ENCODE measurements around the gene SLC8A2. TPM values are rescaled to one million over a fixed set of nuclear protein-coding genes. Genes with fewer than 3 reads are reported as not detected.

SLC8A2 gene, protein sequence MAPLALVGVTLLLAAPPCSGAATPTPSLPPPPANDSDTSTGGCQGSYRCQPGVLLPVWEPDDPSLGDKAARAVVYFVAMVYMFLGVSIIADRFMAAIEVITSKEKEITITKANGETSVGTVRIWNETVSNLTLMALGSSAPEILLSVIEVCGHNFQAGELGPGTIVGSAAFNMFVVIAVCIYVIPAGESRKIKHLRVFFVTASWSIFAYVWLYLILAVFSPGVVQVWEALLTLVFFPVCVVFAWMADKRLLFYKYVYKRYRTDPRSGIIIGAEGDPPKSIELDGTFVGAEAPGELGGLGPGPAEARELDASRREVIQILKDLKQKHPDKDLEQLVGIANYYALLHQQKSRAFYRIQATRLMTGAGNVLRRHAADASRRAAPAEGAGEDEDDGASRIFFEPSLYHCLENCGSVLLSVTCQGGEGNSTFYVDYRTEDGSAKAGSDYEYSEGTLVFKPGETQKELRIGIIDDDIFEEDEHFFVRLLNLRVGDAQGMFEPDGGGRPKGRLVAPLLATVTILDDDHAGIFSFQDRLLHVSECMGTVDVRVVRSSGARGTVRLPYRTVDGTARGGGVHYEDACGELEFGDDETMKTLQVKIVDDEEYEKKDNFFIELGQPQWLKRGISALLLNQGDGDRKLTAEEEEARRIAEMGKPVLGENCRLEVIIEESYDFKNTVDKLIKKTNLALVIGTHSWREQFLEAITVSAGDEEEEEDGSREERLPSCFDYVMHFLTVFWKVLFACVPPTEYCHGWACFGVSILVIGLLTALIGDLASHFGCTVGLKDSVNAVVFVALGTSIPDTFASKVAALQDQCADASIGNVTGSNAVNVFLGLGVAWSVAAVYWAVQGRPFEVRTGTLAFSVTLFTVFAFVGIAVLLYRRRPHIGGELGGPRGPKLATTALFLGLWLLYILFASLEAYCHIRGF
- total RNA-seq (2014; rRNA removed; shearing (Covaris generic); ENCODE audit: low replicate concordance) = not detected in 2 replicates

DNA sequence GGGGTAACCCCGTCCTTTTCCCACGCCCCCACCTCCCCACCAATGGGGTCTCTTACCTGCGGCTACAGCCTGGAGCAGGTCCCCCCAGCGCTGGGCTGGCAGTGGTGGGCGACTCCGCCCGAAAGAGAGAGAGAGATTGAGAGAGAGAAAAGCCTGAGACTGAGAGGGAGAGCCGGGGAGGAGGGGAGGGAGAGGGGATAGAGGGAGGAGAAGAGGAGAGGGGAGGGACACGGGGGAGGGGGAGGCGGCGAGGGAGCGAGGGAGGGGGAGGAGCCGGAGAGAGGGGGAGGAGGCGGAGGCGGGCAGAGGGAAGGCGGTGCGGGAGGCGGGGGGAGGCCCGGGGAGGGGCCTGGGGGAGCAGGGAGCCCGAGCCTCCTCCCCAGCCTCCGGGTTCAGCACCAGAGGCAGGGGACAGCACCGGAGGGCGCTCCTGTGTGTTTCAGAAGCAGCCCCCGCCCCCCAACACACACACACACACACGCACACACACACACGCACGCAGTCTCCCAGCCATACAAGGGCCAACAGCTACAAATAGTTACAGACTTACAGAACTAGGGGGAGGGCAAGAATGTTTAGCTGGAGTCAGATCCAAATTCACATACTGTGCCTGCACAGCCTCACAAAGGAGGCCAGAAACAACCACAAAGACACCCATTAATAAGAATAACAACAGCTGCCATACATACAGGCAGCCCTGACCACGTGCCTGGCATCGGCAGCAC, at the start of gene SLC8A2:
SLC8A2 (minus strand) TSS at position 161 of the 725 bp plus-strand sequence. CDS start 5,490 bp downstream, outside the sequence.
- peak; percentile 86 for DNase-seq
- no peaks in the 10 kb centered on the region for H3K36me3 ChIP-seq
- H3K9me3 ChIP-seq = no peaks in the 10 kb centered on the region

DNA sequence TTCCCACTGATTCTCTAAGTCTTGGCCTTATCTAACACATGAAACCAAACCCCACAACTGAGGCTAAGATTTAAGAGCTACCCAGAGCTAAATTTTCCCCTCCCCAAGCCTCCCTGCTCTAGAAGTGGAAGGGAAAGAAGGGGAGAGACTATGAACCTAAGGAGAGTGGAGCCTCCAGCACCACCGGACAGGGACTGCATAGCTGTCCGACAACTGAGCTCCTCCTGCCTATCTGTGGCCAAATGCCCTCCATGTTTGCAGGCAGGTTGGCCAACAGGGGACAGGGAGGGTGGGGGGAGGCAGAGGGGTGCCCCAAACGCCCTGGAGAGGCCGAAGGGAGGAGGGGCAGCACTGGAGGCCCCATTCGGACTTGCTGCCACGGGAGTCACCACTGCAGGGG, 49.1 kb upstream of the SLC8A2 start:
- DNase-seq = no peak
- Histone ChIP-seq H3K4me3 (no peak overlapping the region), H3K27me3 (no peaks in the 10 kb centered on the region), H3K9me3 (no peaks in the 10 kb centered on the region), H3K36me3 (no peaks in the 10 kb centered on the region)

More for the DNA sequence above, at the start of gene SLC8A2:
- Histone ChIP-seq H3K4me3 (no peak within 1 kb of the TSS), H3K27me3 (peaks cover 50% of the 10 kb centered on the region)

DNA sequence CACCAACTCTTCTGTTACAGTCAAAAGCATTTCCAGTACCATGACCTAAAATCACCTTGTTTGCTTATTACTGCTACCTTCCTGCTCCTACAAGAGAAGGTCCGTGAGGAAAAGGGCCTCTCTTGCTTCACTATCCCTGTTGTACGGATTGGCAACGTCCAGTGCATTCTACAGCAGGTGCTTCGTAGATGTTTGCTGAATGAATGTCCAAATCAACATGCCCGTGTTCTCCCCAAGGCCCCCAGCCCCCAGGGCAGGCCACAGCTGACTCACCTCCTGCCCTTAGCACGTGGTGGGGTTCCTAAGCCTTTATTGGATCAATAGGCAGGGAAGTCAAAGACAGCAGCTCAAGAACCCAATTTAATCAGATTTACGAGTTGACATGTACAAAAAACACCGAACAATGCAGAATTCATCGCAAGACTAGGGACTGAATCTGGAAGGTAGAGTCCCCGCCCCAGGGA, 48.7 kb upstream of the SLC8A2 start:
- Histone ChIP-seq H3K9me3 (no peaks in the 10 kb centered on the region), H3K36me3 (no peaks in the 10 kb centered on the region), H3K27me3 (no peaks in the 10 kb centered on the region), H3K4me3 (no peak overlapping the region)
- no peak for DNase-seq

DNA sequence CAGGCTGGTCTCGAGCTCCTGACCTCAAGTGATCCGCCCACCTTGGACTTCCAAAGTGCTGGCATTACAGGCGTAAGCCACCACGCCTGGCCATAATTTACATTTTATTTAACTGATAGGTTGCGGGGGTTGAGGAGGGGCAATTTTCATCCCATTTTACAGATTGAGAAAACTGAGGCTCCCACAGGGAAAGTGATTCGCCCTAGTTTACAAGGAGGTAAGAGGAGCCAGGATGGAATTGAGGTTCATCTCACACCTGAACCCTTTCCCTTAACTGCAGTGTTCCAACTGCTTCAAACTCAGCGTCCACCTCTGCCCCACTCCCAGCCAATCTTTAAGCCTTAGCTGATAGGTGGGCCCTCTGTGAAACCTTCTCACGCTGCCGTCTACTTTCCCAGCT, 47.2 kb upstream of the SLC8A2 start:
- DNase-seq = no peak
- Histone ChIP-seq H3K27me3 (no peaks in the 10 kb centered on the region), H3K4me3 (no peak overlapping the region), H3K36me3 (peaks cover 4% of the 10 kb centered on the region; the same call in 1 of the 2 replicates), H3K9me3 (no peaks in the 10 kb centered on the region)

DNA sequence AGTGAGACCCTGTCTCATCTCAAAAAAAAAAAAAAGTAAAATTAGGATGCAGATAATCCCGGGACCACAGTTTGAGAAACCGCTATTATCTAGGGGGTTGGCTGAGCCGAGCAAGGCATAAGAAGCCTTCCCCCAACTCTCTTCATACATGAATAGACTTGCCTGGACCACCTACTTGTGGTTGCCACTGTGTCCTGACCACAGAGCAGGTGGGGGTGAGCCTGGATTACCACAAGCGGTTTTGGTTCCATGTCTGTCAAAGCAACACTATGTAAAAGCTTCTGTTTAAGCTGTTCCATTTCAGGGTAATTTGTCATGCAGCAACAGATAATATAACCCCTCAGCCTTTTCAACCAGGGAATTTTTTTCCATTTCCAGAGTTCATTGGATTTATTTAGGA, 46.4 kb upstream of the SLC8A2 start:
- DNase-seq = no peak
- peaks cover 4% of the 10 kb centered on the region; the same call in 1 of the 2 replicates for H3K36me3 ChIP-seq
- H3K9me3 ChIP-seq = no peaks in the 10 kb centered on the region
- no peaks in the 10 kb centered on the region for H3K27me3 ChIP-seq
- no peak overlapping the region for H3K4me3 ChIP-seq

DNA sequence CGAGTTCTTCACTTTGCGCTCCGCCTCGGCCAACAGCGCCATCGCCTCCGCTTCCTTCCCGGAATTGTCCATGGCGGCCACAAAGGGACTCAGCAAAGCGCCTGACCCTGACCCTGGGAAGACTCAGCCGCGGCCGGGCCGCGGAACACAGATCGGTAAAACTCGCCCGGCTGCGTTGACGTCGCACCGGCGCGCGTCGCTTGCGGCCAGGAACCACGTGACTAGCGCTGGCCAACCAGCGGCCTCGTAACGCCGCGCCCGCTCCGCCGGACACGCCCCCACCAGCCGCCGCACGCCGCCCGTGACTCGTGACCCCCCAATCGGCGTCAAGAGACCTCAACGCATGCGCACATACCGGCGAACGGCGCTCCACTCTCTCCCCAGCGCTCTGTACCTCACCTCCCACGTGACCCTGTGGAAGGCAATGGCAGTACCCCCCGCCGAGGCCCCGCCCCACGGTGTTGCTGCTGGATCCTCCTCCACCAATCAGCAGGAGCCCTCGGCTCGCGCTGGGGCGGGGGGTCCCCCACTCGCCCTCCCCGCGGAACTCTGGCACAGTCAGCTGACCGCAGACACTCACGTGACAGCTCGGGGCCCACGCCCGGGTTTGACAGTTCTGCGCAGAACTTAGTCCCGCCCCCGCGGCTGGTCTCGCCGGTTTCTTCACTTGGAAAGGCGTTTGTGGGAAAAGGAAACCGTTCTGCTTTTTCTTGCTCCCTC, 43.3 kb upstream of the SLC8A2 start, which contains the start of gene NAPA:
NAPA (minus strand) TSS at position 195 of the 720 bp plus-strand sequence; CDS start at position 72, 123 bp downstream.
- DNase-seq = peak; percentile 100
- H3K4me3 ChIP-seq = peak within 1 kb of the TSS; percentile 98
- H3K9me3 ChIP-seq = no peaks in the 10 kb centered on the region
- peaks cover 16% of the 10 kb centered on the region for H3K36me3 ChIP-seq
- H3K27me3 ChIP-seq = no peaks in the 10 kb centered on the region

DNA sequence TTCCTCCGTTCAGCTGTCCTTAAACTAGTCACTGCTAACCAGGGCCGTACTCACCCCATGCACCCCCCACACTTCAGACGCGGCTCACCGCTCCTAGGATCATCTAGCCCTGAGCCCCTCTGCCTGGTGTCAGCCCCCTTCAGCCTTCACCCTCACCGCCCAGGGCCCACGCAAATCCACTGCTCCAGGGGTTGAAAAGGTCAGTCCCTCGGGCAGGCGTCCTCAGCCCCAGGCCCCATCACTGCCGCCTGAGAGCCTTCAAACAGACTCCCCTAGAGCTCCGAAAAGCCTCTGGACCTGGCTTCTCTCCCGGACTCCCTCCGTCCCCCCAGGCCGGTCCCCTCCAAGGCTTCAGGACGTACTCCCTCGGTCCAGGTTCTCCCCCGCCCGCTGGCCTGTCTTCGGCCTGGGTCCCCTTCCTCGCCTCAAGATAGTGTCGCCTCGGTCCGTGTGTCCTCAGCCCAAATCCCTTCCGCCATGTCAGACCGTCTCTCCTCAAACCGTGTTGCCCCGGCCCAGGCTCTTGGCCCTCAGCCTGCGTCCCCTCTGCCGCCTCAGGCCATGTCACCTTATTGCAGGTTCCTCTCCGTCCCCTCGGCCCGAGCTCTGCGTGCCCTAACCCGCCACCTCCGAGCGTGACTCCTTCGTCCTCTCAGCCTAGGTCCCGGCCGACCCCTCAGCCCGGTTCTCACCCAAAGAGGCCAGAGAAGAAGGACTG, 42.6 kb upstream of the SLC8A2 start:
- DNase-seq = no peak
- Histone ChIP-seq H3K9me3 (no peaks in the 10 kb centered on the region), H3K4me3 (peak overlapping the region; percentile 98), H3K27me3 (no peaks in the 10 kb centered on the region), H3K36me3 (peaks cover 16% of the 10 kb centered on the region)

DNA sequence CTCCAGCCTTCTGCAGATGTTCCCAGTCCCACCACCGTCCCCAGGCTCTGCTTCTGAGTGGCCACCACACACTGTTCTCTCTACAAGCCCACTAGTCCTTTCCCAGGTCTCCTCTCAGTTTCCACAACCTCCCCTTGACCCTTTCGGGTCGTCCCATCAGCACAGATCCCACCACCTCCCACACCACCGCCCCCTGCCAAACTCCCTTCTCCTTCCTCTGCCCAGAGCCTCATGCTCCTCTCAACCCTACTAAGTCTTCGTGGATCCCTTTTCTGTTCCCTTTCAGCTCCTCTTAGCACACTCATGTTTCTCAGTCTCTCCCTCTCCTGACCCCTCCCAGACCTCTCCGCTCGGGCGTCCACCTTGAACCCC, 41.2 kb upstream of the SLC8A2 start:
- Histone ChIP-seq H3K36me3 (peaks cover 16% of the 10 kb centered on the region), H3K4me3 (peak overlapping the region; percentile 98), H3K9me3 (no peaks in the 10 kb centered on the region), H3K27me3 (no peaks in the 10 kb centered on the region)
- DNase-seq = no peak

DNA sequence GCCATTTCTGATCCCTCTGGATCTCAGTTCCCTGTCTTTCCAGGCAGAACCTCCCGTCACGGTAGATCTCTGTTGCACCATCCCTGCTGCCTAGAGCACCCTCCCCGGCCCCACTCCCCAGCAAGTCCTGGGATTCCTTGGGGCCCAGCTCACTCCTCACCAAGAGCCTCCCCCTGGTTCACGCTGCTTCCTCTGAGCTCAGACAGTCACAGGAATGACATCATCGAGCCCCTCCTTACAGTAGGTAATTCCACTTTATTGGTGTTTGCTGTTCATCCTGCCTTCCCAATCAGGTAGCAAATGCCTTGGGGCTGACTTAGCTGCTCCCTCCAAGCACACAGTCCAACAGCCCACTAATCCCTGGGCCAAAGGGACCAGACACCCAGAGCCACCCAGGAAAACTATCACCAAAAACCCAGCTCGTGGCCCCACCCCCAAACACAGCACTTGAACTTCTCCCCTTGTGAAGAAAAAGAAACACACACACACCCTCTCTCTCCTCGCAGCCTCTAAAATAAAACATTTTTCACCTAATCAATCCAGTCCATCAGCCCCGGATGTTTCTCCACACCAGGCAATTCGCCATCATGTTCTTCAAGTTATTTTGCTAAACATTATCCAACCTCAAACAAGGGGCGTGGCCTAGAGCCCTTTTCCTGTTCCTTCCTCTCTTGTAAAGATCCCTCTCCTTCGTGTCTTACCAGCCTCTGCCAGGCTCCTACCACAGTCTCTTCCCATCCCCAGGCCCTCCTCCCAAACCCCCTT, 40.7 kb upstream of the SLC8A2 start:
- Histone ChIP-seq H3K4me3 (peak overlapping the region; percentile 98), H3K9me3 (no peaks in the 10 kb centered on the region)
- DNase-seq = peak; percentile 57

DNA sequence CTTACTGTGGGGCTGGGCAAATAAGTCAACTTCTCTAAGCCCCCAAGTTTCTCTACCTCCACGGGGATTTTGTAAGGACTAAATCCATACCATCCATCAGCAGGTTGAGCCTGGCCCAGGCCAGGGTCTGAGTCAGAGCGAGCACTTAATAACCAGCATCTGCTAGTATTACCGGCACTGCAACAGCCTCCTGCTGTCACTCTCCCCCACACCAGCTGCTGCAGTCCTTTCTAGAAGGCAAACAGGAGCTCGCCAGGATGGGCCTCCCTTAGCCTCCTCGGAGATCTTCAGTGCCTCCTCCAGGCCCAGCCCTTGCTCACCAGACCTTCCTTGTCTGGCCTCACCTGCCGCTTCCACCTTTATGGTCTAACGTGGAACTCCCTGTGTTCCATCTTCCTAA, 40.0 kb upstream of the SLC8A2 start:
- Histone ChIP-seq H3K36me3 (peaks cover 23% of the 10 kb centered on the region), H3K9me3 (no peaks in the 10 kb centered on the region), H3K27me3 (no peaks in the 10 kb centered on the region), H3K4me3 (peak overlapping the region; percentile 98)
- DNase-seq = peak; percentile 83

More for the DNA sequence above, 40.7 kb upstream of the SLC8A2 start:
- H3K36me3 ChIP-seq = peaks cover 16% of the 10 kb centered on the region
- no peaks in the 10 kb centered on the region for H3K27me3 ChIP-seq

DNA sequence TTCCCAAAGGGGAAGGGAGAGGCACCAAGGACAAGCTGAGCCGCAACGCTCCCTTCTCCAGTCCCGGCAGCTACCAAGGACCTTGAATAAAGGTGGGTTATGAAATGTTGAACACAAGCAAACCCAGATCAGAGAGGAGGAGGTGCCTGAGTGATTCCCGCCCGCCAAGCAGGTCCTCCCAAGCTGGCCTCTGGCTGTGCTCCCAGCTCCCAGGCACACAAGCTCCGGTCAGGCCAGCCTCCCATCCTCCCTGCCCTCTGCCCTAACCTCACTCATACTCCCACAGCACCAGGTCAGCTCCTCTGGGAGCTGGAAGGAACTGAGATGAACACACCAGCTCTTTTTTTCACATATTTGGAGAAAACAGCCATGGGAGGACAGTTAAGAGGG, 39.4 kb upstream of the SLC8A2 start:
- Histone ChIP-seq H3K36me3 (peaks cover 28% of the 10 kb centered on the region), H3K9me3 (no peaks in the 10 kb centered on the region), H3K4me3 (no peak overlapping the region), H3K27me3 (no peaks in the 10 kb centered on the region)
- DNase-seq = peak; percentile 78

DNA sequence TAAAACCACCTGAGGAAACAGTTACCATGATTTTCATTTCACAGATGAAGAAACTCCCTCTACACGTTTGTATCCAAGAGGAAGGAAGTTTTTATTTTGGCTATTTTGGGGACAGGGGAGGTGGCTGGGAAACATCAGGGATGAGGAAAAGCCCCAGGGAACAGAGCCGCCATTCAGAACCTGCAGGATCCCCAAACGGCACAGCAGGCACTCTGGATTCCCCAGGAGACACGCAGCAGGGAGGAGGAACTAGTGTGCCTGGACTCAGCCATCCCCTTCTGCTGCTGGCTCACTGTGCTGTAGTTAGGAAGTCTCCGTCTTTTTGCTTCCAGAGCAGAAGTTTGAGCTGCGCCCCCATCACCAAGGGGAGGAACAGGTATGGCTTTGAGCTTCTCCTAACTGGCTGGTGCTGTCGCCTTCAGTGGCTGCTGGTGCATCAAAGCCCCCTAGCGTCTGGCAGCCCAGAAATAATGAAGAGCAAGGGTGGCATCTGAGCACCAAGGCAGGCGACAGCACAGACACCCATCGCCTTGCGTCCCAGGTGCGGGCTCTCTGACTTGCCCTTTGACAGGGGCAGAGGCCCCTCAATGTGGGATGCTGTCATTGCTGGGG, 38.9 kb upstream of the SLC8A2 start:
- H3K27me3 ChIP-seq = no peaks in the 10 kb centered on the region
- H3K4me3 ChIP-seq = no peak overlapping the region
- H3K9me3 ChIP-seq = no peaks in the 10 kb centered on the region
- peaks cover 31% of the 10 kb centered on the region for H3K36me3 ChIP-seq
- DNase-seq = no peak

DNA sequence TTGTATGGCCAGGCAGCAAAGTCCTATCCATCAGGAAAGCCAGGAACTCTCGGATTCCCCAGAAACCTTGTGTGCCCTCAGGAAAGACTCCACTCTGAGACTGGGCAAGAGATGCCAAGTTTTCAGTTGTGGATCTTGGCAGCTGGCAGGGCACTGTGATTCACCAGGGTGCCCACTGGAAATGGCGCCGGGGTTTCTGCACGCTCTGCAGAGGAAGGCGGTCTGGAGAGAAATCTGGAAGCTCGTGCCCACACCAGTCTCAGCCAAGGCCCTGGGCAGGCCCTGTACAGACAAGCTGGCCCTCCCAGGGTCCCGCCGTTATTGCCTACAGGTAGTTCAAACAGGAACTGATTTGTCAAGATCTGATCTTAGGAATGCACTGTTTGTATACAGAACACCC, 38.3 kb upstream of the SLC8A2 start:
- Histone ChIP-seq H3K9me3 (no peaks in the 10 kb centered on the region), H3K4me3 (no peak overlapping the region), H3K27me3 (no peaks in the 10 kb centered on the region), H3K36me3 (peaks cover 37% of the 10 kb centered on the region)
- DNase-seq = peak; percentile 97

DNA sequence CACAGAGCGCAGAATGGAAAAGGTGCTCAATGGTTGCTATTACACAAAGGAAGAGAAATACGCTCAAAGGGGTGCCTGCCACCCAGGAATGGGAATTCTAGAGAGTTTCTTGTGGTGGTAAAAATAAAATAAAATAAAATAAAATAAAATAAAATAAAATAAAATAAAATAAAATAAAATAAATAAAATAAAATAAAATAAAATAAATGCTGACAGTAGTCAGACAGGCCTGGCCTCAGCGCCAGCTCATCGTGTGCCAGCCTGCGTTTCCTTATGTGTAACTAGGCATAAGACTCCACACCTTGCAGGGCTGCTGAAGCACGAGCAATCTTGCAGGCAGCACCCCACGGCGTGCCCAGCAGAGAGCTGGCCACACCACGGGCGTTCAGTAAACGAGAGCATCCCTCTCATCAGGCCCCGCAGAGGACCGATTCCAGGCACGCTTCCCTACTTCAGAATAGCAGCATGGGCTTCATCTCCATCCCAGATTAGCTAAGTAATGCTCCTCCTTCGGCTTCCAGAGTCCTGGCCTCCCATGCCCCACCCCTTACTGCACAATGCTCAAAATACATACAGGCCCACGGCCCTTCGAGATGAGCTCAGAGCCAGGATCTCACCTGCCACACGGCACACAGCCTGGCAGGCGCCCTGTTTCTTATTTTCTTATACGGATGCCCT, 37.6 kb upstream of the SLC8A2 start:
- H3K4me3 ChIP-seq = no peak overlapping the region
- H3K9me3 ChIP-seq = no peaks in the 10 kb centered on the region
- no peaks in the 10 kb centered on the region for H3K27me3 ChIP-seq
- DNase-seq = no peak
- H3K36me3 ChIP-seq = peaks cover 40% of the 10 kb centered on the region

Measured in MG63 (cell line).